Central memory CD8-positive, alpha-beta T cell (primary cell): ENCODE measurements around the gene TRIM72.
A peak's percentile ranks its signal among the peaks of the same experiment; 100 is the strongest.

Experiments
- ATAC-seq: fragments of 150-1000 bp; cut with Tn5 transposase; replicated peaks from 2 replicates; pipeline ENCODE4 v1.10.0; 2022; ENCODE audit warnings: mild to moderate bottlenecking, moderate FRiP score, moderate number of reproducible peaks; ENCODE audit not compliant: poor library complexity, severe bottlenecking; ENCODE audit errors: extremely low read depth
- DNase-seq, 2 donors: peaks; one replicate each; pipeline ENCODE4 v3.0.0; 2021; ENCODE audit warnings: low spot score in 2 of 2
- H3K27ac Mint-ChIP-seq: one replicate; pipeline ENCODE4 v1.8.0; 2022; ENCODE audit warnings: low read depth, mild to moderate bottlenecking, moderate library complexity, mixed read lengths
- H3K27me3 Mint-ChIP-seq: one replicate; pipeline ENCODE4 v1.8.0; 2022; ENCODE audit warnings: mixed read lengths
- H3K36me3 Mint-ChIP-seq: one replicate; pipeline ENCODE4 v1.8.0; 2022; ENCODE audit warnings: mild to moderate bottlenecking, moderate library complexity, mixed read lengths; ENCODE audit not compliant: insufficient read depth
- H3K4me1 Mint-ChIP-seq: one replicate; pipeline ENCODE4 v1.8.0; 2022; ENCODE audit warnings: mixed read lengths
- H3K4me3 Mint-ChIP-seq: one replicate; pipeline ENCODE4 v1.8.0; 2022; ENCODE audit warnings: mild to moderate bottlenecking, moderate library complexity, mixed read lengths
- H3K9me3 Mint-ChIP-seq: one replicate; pipeline ENCODE4 v1.8.0; 2022; ENCODE audit warnings: mixed read lengths

Gene TRIM72

DNA sequence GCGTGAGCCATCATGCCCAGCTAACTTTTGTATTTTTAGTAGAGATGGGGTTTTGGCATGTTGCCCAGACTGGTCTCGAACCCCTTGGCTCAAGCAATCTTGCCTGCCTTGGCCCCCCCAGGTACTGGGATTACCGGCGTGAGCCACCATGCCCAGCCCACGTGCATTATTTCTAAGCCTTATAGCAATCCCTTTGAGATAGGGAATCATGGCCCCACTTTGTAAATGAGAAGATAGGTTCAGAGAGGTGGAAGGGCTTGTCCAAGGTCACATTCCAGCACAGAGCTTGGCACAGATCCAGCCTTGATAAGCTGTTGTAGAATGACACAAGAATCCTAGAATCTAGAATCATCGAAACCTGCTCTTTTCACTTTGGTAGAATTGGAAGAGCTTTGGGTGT is 7.1 kb upstream of the TRIM72 start:
- peaks cover 15% of the 10 kb centered on the region for H3K4me1 Mint-ChIP-seq
- no peak overlapping the region for H3K27ac Mint-ChIP-seq
- no peak for DNase-seq

DNA sequence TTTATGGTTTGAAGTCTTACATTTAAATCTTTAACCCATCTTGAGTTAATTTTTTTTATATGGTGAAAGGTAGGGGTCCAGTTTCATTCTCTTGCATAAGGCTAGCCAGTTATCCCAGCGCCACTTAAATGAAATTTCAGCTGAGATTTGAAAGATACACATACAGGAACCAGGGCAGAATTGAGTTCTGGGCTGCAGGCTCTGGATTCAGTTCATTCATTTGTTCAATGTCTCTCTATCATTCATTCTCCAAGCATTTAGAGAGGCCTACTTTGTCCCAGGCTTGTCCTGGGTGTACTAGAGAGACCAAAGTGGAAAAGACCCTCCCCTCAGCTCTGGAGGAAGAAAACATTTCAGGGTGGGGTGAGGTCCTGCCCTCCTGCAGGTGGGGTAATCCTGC is 577 bp upstream of the TRIM72 start:
- Mint-ChIP-seq H3K27ac (no peak overlapping the region), H3K36me3 (peaks cover 1% of the 10 kb centered on the region), H3K4me1 (peaks cover 23% of the 10 kb centered on the region), H3K9me3 (no peaks in the 10 kb centered on the region), H3K4me3 (no peak overlapping the region), H3K27me3 (peaks cover 45% of the 10 kb centered on the region)
- ATAC-seq = no peak
- no peak for DNase-seq

More for the DNA sequence above, 7.1 kb upstream of the TRIM72 start:
- ATAC-seq = no peak
- H3K27me3 Mint-ChIP-seq = no peaks in the 10 kb centered on the region
- H3K9me3 Mint-ChIP-seq = no peaks in the 10 kb centered on the region
- H3K36me3 Mint-ChIP-seq = peaks cover 19% of the 10 kb centered on the region
- no peak overlapping the region for H3K4me3 Mint-ChIP-seq

DNA sequence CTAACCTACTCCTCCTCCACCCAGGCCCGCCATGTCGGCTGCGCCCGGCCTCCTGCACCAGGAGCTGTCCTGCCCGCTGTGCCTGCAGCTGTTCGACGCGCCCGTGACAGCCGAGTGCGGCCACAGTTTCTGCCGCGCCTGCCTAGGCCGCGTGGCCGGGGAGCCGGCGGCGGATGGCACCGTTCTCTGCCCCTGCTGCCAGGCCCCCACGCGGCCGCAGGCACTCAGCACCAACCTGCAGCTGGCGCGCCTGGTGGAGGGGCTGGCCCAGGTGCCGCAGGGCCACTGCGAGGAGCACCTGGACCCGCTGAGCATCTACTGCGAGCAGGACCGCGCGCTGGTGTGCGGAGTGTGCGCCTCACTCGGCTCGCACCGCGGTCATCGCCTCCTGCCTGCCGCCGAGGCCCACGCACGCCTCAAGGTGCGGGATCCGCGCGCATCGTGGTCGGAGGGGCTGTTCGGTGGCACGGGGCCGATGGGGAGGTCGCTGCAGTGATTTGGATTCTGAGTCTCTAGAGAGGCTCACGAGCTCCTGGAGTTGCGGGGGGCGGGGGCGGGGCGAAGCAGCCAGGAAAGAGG is 878 bp downstream of the TRIM72 start:
- Mint-ChIP-seq H3K4me1 (peaks cover 23% of the 10 kb centered on the region), H3K27me3 (peaks cover 57% of the 10 kb centered on the region), H3K9me3 (no peaks in the 10 kb centered on the region), H3K27ac (no peak overlapping the region), H3K36me3 (no peaks in the 10 kb centered on the region), H3K4me3 (peak overlapping the region; percentile 61)
- DNase-seq (no peak), ATAC-seq (no peak)

DNA sequence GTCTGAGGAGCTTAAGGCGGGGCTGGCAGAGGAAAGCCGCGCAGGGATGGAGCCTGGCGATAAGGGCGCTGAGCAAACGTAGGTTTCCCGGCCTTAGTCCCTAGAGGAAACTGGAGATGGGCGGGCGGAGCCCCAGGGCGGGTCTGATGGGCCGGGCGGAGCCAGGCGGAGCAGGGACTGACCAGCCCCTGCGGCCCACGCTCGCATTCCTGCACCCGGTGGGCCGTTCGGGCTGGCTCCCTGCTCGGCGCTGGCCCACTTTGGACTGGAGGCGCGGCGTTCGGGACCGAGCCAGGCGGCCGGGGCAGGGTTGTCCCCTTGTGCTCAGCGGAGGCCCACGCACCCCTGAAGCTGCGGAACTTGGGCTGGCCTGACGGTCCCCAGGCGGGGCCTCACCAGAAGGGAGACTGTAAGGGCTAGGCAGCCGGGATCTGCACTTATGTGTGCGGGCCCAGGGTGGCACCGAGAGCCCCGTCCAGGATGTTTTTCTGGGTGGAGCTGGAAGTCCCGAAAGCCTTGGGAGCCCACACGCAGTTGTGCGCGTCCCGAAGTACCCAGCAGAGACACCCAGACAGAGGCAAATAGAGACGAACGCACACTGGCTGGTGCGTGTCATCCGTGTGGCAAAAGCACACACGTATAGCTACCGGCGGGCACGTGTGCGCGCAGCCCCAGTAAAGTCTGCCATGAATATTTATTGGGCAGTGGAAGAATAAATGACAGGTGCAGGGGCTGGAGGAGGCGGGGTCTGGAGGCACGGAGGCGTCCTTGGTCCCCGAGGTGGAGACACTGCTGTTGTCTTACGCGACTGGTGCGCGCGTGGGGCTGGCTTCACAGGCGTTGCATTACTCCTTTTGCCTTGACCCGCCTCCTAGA is 1.6 kb downstream of the TRIM72 start:
- ATAC-seq (peak; percentile 50), DNase-seq (no peak)
- Mint-ChIP-seq H3K27ac (no peak overlapping the region), H3K4me3 (peak overlapping the region; percentile 61), H3K9me3 (no peaks in the 10 kb centered on the region), H3K36me3 (no peaks in the 10 kb centered on the region), H3K27me3 (peaks cover 60% of the 10 kb centered on the region), H3K4me1 (peaks cover 23% of the 10 kb centered on the region)

DNA sequence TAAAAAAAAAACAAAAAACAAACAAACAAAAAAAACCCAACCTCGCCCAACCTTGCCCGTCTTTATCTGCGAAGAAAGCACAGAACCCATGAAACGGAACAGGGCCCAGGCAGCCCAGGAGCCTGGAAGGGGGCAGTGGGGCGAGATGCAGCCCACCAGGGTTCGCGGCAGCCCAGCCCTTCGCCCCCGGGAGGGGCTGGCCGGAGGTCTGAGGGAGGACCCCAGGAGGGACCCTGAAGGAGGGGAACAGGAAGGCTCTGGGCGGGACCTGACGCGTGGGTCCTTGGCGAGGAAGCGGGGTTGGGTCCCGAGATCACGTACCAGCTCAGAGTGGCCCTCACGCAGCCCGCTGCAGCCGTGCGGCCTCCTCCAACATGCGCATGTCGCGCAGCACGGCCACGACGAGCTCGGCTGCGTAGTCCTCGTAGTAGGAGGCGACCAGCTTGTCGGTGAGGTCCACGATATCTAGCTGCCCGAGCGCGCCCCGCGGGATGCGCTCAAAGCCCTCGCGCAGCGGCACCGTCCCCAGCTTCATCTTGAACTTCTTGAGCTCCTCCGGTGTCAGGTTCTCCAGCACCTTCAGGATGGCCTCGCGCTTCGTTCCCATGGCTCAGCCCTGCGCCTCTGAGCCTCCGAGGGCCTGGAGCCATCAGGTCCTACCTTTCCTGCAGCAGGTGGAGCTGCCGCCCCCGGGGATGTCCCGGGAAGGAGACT is 2.7 kb downstream of the TRIM72 start, which contains the start of gene PYDC1:
Gene PYDC1, minus strand, starts transcription at position 714 of the 714 bp plus-strand sequence. Its CDS starts 107 bp downstream, at position 607.
- peaks cover 70% of the 10 kb centered on the region for H3K27me3 Mint-ChIP-seq
- ATAC-seq (peak; percentile 21), DNase-seq (no peak)
- H3K9me3 Mint-ChIP-seq = no peaks in the 10 kb centered on the region
- H3K27ac Mint-ChIP-seq = no peak within 1 kb of the TSS
- H3K4me1 Mint-ChIP-seq = peaks cover 24% of the 10 kb centered on the region
- H3K4me3 Mint-ChIP-seq = peak within 1 kb of the TSS; percentile 61
- no peaks in the 10 kb centered on the region for H3K36me3 Mint-ChIP-seq

DNA sequence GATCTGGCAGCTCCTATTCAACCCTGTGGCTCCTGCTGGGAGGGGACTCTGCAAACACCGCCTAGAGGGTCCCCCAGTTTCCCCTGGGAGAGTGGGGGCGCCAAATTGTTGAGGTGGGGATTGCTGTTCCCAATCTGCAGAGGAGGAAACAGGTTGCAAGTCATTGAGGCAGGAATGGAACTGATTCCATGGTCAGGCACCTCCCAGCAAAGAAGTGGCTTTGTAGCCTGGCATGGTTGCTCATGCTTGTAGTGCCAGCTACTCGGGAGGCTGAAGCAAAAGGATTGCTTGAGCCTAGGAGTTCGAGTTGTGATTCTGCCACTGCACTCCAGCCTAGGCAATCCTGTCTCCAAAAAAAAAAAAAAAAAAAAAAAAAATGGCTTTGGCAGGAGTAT is 3.2 kb downstream of the TRIM72 start:
- H3K36me3 Mint-ChIP-seq = no peaks in the 10 kb centered on the region
- no peak for ATAC-seq
- H3K27ac Mint-ChIP-seq = no peak overlapping the region
- no peaks in the 10 kb centered on the region for H3K9me3 Mint-ChIP-seq
- DNase-seq = no peak
- peaks cover 75% of the 10 kb centered on the region for H3K27me3 Mint-ChIP-seq
- peak overlapping the region; percentile 61 for H3K4me3 Mint-ChIP-seq
- peaks cover 23% of the 10 kb centered on the region for H3K4me1 Mint-ChIP-seq

DNA sequence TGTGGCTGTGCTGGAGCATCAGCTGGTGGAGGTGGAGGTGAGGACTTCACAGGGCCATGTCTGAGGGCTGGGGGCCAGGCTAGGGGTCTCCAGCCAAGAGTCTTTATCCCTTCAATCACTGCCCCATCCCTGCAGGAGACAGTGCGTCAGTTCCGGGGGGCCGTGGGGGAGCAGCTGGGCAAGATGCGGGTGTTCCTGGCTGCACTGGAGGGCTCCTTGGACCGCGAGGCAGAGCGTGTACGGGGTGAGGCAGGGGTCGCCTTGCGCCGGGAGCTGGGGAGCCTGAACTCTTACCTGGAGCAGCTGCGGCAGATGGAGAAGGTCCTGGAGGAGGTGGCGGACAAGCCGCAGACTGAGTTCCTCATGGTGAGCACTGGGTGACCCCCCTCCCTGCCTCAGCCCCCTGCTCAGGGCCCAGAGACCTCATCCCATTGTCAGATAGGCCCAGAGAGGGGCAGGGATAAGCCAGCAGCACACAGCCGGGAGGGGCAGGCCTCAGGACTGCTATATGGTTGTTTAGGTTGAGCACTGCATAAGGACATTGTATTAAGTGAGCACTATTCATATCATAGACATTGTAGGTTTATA is 5.3 kb downstream of the TRIM72 start:
- ATAC-seq (no peak), DNase-seq (no peak)
- no peak overlapping the region for H3K27ac Mint-ChIP-seq
- H3K4me1 Mint-ChIP-seq = peaks cover 23% of the 10 kb centered on the region
- H3K27me3 Mint-ChIP-seq = peaks cover 59% of the 10 kb centered on the region
- H3K36me3 Mint-ChIP-seq = no peaks in the 10 kb centered on the region
- H3K4me3 Mint-ChIP-seq = no peak overlapping the region
- no peaks in the 10 kb centered on the region for H3K9me3 Mint-ChIP-seq

DNA sequence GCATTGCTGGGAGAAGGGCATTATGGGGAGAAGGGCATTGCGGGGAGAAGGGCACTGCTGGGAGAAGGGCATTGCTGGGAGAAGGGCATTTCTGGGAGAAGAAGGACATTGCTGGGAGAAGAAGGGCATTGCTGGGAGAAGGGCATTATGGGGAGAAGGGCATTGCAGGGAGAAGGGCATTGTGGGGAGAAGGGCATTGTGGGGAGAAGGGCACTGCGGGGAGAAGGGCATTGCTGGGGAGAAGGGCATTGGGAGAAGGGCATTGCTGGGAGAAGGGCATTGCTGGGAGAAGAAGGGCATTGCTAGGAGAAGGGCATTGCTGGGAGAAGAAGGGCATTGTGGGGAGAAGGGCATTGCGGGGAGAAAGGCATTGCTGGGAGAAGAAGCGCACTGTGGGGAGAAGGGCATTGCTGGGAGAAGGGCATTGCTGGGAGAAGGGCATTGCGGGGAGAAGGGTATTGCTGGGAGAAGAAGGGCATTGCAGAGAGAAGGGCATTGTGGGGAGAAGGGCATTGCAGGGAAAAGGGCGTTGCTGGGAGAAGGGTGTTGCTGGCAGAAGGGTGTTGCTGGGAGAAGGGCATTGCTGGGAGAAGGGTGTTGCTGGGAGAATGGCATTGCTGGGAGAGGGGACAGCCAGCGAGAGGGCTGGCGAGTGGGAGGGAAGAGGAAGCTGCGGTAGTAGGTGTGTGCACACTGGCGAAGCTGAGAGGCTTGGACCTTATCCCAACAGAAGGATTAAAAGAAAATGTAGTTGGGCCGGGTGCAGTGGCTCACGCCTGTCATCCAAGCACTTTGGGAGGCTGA is 7.6 kb downstream of the TRIM72 start:
- no peak overlapping the region for H3K4me3 Mint-ChIP-seq

DNA sequence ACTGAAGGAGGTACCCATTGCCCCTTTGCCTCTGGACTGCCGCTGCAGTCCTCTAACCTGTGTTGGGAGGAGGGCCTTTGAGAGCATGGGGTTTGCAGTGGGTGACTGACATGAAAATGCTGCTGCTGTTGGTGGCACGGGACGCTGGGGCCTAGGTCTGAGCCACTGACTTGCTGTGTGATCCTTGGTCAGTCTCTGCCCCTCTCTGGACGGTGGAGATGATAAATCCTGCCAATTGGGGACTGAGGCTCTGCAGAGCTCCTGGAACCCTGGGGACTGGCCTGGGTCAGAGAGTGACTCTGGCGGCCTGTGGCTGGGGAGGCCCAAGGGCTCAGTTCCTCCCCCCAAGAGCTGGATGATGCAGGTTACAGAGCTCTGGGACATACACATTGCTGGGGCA is 9.1 kb downstream of the TRIM72 start:
- Mint-ChIP-seq H3K36me3 (no peaks in the 10 kb centered on the region), H3K9me3 (no peaks in the 10 kb centered on the region), H3K27ac (no peak overlapping the region), H3K4me3 (no peak overlapping the region), H3K4me1 (peaks cover 6% of the 10 kb centered on the region), H3K27me3 (peaks cover 32% of the 10 kb centered on the region)
- DNase-seq = no peak
- no peak for ATAC-seq

More for the DNA sequence above, 7.6 kb downstream of the TRIM72 start:
- Mint-ChIP-seq H3K36me3 (no peaks in the 10 kb centered on the region), H3K9me3 (no peaks in the 10 kb centered on the region), H3K4me1 (peaks cover 11% of the 10 kb centered on the region), H3K27ac (no peak overlapping the region), H3K27me3 (peaks cover 44% of the 10 kb centered on the region)
- ATAC-seq (no peak), DNase-seq (no peak)

DNA sequence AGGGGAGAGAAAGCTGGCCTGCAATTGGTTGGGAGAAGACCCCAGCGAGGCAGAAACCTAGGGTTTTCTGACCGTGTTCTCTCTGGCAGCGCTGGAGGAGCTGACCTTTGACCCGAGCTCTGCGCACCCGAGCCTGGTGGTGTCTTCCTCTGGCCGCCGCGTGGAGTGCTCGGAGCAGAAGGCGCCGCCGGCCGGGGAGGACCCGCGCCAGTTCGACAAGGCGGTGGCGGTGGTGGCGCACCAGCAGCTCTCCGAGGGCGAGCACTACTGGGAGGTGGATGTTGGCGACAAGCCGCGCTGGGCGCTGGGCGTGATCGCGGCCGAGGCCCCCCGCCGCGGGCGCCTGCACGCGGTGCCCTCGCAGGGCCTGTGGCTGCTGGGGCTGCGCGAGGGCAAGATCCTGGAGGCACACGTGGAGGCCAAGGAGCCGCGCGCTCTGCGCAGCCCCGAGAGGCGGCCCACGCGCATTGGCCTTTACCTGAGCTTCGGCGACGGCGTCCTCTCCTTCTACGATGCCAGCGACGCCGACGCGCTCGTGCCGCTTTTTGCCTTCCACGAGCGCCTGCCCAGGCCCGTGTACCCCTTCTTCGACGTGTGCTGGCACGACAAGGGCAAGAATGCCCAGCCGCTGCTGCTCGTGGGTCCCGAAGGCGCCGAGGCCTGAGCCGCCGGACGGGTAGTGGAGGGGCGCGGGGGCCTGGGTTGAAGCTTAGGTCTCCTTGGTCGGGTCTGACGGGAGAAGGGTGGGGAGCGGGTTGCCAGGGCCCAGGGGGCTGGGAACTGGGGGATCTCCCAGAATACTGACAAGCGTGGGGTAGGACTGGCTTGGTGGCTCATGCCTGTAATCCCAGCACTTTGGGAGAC is 10.4 kb downstream of the TRIM72 start:
- no peaks in the 10 kb centered on the region for H3K9me3 Mint-ChIP-seq
- ATAC-seq = no peak
- peaks cover 20% of the 10 kb centered on the region for H3K27me3 Mint-ChIP-seq
- DNase-seq = no peak
- no peaks in the 10 kb centered on the region for H3K36me3 Mint-ChIP-seq
- no peak overlapping the region for H3K27ac Mint-ChIP-seq
- H3K4me3 Mint-ChIP-seq = no peak overlapping the region
- peaks cover 6% of the 10 kb centered on the region for H3K4me1 Mint-ChIP-seq

DNA sequence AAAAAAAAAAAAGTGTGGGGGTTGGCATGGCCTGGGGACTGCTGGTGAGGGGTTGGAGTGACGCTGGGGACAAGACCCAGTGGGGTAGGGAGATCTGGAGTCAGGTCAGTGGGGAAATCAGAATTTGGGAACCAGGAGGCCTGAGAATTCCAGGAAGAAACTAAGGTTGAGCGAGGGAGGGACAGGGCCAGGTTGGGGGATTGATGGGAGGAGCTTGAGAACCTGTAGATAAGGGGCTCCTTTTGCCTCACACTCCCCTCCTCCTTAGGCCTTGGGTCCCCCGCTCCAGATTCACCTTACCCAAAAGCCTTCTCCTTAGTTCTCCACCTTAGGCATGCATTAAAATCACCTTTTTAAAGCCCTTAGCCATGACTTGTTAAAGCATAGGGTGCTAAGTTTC is 11.3 kb downstream of the TRIM72 start:
- Mint-ChIP-seq H3K27me3 (peaks cover 18% of the 10 kb centered on the region), H3K27ac (no peak overlapping the region), H3K9me3 (no peaks in the 10 kb centered on the region), H3K4me1 (peaks cover 6% of the 10 kb centered on the region), H3K36me3 (no peaks in the 10 kb centered on the region), H3K4me3 (no peak overlapping the region)
- DNase-seq = no peak
- ATAC-seq = no peak
